Left ventricle myocardium inferior (tissue), 1 donor: ENCODE measurements around the gene SOX2. TPM values are rescaled to one million over a fixed set of nuclear protein-coding genes. Genes with fewer than 3 reads are reported as not detected.

Experiments
- DNase-seq: peaks from one replicate; pipeline ENCODE4 v3.0.0-alpha.2; 2020
- H3K27ac ChIP-seq: fragments of 200-600 bp; replicated peaks from 2 replicates; pipeline ENCODE4 v1.8.0; 2021
- H3K27me3 ChIP-seq: fragments of 200-600 bp; 2 replicates; pipeline ENCODE4 v1.8.0; 2021; ENCODE audit warnings: low read depth
- H3K36me3 ChIP-seq: fragments of 200-600 bp; 2 replicates; pipeline ENCODE4 v1.8.0; 2021
- H3K4me1 ChIP-seq: fragments of 200-600 bp; 2 replicates; pipeline ENCODE4 v1.8.0; 2021
- H3K4me3 ChIP-seq: fragments of 200-600 bp; 2 replicates; pipeline ENCODE4 v1.8.0; 2021; ENCODE audit warnings: mild to moderate bottlenecking, moderate library complexity
- H3K9me3 ChIP-seq: fragments of 200-600 bp; replicated peaks from 2 replicates; pipeline ENCODE4 v1.8.0; 2021
- intact Hi-C: fragments of 100-400 bp; cut with micrococcal nuclease; formaldehyde crosslinking; loops from one replicate; pipeline ENCODE4 v1.11.0; 2022
- total RNA-seq: library from RNA; stranded (reverse); fragmentation: NEBNext Ultra II Directional; extraction: Animal tissue kit (Norgen Biotek cat#: 25700); gene quantifications from one replicate; pipeline ENCODE4 v1.2.1, GENCODE V29; 2021
- TF ChIP-seq, protein P1 (sequence below): fragments of 200-600 bp; IDR thresholded peaks from 2 replicates; pipeline ENCODE4 v1.8.0; 2021; ENCODE audit warnings: antibody characterized with exemption, mild to moderate bottlenecking, borderline replicate concordance
- donor health status: DM: no; HTN: yes; CAD: no; lungs with severe emphysema.

The SOX2 gene
- total RNA-seq, 1 donor from 2014 or later = 0.16 TPM

DNA sequence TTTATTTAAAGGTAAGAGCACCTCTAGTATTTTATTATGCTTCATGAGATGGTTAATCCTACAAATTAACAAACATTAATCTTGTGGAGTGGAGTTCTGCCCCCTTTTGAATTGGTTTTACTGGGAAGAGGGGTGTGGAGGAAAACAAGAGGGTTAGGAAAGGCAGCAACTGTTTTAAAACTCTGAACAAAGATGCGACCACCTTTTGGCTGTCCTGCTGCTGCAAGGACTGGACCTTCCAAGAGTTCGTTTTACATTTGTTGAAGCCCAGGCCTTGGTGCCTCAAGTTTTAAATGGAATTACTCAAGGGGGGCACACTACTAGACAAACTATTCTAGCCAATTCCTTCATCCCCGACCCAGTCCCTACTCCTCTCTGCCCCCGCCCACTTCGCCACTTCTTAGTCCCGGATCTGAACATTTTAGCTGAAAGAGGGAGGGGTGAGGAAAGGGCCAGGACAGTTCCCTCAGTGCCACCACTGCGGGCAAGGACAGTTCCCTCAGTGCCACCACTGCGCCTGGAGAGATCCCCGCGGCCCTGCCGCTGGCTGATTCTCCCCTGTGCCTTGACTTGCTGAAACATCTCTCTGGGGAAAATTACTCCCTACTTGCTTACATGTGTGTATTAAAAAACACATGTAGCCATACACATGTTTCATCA is 11.2 kb downstream of the SOX2 start:
- DNase-seq = no peak
- Histone ChIP-seq H3K27ac (no peak overlapping the region), H3K27me3 (peaks cover 100% of the 10 kb centered on the region), H3K9me3 (no peaks in the 10 kb centered on the region), H3K4me1 (peaks cover 22% of the 10 kb centered on the region), H3K36me3 (no peaks in the 10 kb centered on the region), H3K4me3 (no peak overlapping the region)
- intact Hi-C loops = loop anchor here (10.0 kb wide), 1 partner anchor 918 kb away; no protein-coding TSS in a partner anchor
- TF ChIP-seq, protein P1, sequence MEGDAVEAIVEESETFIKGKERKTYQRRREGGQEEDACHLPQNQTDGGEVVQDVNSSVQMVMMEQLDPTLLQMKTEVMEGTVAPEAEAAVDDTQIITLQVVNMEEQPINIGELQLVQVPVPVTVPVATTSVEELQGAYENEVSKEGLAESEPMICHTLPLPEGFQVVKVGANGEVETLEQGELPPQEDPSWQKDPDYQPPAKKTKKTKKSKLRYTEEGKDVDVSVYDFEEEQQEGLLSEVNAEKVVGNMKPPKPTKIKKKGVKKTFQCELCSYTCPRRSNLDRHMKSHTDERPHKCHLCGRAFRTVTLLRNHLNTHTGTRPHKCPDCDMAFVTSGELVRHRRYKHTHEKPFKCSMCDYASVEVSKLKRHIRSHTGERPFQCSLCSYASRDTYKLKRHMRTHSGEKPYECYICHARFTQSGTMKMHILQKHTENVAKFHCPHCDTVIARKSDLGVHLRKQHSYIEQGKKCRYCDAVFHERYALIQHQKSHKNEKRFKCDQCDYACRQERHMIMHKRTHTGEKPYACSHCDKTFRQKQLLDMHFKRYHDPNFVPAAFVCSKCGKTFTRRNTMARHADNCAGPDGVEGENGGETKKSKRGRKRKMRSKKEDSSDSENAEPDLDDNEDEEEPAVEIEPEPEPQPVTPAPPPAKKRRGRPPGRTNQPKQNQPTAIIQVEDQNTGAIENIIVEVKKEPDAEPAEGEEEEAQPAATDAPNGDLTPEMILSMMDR = no peak

DNA sequence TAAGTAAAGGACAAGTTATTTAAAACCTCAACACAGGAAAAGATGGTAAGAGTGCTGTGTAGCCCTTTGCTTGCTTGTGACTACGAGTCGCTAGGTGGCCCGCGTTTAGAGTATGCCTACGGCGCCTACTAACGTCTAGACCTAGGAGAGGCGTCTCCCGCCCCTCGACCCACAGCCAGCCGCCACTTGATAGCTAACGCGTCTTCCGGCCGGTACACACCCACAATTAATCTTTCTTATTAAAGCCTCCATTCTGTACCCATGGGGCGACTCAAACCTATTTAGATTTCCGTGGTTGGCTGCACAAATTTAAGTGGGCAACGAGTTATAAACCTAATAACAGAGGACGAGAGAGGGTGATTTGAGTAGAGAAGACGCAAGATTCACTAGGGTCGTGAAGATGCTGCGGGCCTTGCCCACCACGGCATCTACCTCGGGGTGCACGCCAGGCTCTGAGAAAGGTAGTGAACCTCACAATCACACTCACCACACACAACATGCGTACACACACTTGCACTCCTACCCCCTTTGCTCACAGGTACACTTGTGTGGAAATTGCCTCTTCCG is 12.0 kb downstream of the SOX2 start:
- Histone ChIP-seq H3K4me1 (peaks cover 22% of the 10 kb centered on the region), H3K4me3 (no peak overlapping the region), H3K27ac (no peak overlapping the region), H3K27me3 (peaks cover 100% of the 10 kb centered on the region), H3K36me3 (no peaks in the 10 kb centered on the region), H3K9me3 (no peaks in the 10 kb centered on the region)
- TF ChIP-seq, protein P1 = no peak
- intact Hi-C loops = loop anchor here (10.0 kb wide), 1 partner anchor 919 kb away; no protein-coding TSS in a partner anchor
- no peak for DNase-seq

DNA sequence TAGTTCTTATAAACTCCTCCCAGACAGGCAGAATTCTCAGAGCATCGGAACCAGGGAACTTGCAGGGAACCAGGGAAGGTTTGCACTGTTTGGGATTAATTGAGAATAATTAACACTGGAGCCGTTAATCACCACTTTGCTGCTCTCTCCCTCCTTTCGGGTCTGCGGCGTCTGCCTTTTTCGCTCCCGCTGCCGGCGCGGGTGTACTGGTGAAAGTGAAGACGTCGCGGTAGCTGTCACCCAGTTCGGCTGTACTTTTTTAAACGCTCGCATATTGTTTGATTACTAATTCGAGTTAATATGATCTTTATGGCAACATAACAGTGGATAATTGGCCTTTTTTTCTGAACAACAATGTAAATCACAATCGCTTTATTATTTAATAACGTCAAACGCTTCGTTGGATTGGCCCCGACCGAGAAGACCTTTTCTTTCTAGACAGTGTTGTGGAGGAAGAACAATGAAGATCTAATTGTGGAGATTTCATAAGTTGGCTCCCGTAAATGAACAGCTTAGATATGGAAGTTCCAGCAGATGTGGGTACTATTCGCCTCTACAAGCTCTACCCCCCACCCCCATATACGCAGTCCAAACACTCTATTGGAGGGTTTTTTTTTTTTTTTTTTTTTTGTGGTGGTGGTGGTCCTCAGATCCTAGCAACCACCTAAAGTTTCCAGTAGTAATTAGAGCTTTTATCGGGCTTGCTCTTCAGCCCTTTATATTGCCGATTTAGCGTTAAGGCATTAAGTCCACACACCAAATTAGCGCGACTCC is 12.7 kb downstream of the SOX2 start:
- no peak overlapping the region for H3K27ac ChIP-seq
- intact Hi-C loops = loop anchor here (10.0 kb wide), 1 partner anchor 920 kb away; no protein-coding TSS in a partner anchor
- no peak overlapping the region for H3K4me3 ChIP-seq
- TF ChIP-seq, protein P1 = no peak
- H3K27me3 ChIP-seq = peaks cover 100% of the 10 kb centered on the region
- no peak for DNase-seq
- H3K4me1 ChIP-seq = peaks cover 22% of the 10 kb centered on the region
- no peaks in the 10 kb centered on the region for H3K36me3 ChIP-seq
- H3K9me3 ChIP-seq = no peaks in the 10 kb centered on the region

DNA sequence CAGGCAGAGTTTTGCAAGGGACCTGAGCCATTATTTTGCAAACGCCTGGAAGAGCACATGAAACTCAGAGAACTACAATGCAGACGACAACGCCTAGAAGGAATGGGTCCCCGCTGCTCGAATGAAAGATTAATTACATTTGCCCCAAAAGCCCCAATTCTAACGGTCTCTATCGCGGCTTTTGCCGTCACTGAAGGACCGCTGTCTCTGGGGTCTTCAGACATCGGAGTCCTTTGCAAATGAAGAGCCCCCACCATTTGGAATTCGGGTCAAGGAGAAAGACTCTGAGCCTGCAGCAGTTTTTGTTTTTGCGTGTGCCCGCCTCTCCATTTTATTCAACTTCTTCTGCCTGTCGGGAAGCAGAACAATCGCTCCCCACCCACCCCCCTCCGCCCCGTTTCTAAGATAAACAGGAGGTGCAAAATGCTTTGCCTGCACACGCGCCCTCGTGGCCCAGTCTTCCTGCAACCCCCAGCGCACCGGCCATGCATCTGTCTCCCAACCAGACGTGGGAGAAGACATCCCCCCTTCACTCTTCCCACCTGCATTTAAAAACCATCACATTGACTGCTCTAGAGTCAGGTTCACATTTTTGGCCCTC is 13.5 kb downstream of the SOX2 start:
- Histone ChIP-seq H3K27me3 (peaks cover 100% of the 10 kb centered on the region), H3K36me3 (no peaks in the 10 kb centered on the region), H3K9me3 (no peaks in the 10 kb centered on the region), H3K4me3 (no peak overlapping the region), H3K4me1 (peaks cover 22% of the 10 kb centered on the region), H3K27ac (no peak overlapping the region)
- intact Hi-C loops = loop anchor here (10.0 kb wide), 1 partner anchor 920 kb away; no protein-coding TSS in a partner anchor
- TF ChIP-seq, protein P1 = no peak
- no peak for DNase-seq

DNA sequence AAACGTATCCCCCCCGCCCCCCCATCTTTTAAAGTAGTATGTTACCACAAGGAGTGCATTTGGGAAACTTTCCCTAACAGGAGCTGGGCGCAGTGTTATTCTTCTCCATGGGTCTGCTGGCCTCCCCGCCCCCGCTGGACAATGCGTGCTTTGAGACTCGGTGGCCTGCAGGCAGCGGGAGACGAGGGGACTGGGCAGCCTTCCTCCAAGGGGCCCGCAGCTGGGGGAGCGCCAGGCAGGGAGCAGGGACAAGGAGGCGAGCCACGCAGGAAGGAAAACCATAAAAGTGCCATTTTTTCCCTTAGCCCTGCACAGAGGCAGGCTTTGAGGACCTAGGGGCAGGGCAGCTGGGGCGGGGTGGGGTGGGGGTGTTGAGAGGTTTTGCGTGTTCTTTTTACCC is 14.1 kb downstream of the SOX2 start:
- Histone ChIP-seq H3K36me3 (no peaks in the 10 kb centered on the region), H3K4me1 (peaks cover 22% of the 10 kb centered on the region), H3K9me3 (no peaks in the 10 kb centered on the region), H3K27me3 (peaks cover 100% of the 10 kb centered on the region), H3K27ac (no peak overlapping the region), H3K4me3 (no peak overlapping the region)
- TF ChIP-seq, protein P1 = no peak
- intact Hi-C loops = loop anchor here (10.0 kb wide), 1 partner anchor 921 kb away; no protein-coding TSS in a partner anchor
- no peak for DNase-seq
